Astrocyte (in vitro differentiated cells and primary cell): ENCODE measurements around the gene PLB1. TPM values are rescaled to one million over a fixed set of nuclear protein-coding genes. Genes with fewer than 3 reads are reported as not detected.

Experiments used
- DNase-seq: peaks from one replicate; pipeline ENCODE4 v3.0.0-alpha.2; 2010; ENCODE audit warnings: low read depth
- FAIRE-seq: peaks from 2 replicates; lab custom pipeline; 2011; peaks lifted over from hg19 to GRCh38; lab: Jason Lieb, UNC
- H2AFZ ChIP-seq: 2 replicates; pipeline ENCODE4 v1.6.0; 2012; ENCODE audit warnings: low read depth, low read length, inconsistent platforms
- H3K27ac ChIP-seq: 2 replicates; pipeline ENCODE4 v1.5.1; 2011; ENCODE audit warnings: low read depth, low read length, inconsistent platforms
- H3K27me3 ChIP-seq: 2 replicates; pipeline ENCODE4 v1.6.0; 2011; ENCODE audit warnings: low read length, inconsistent platforms; ENCODE audit not compliant: insufficient read depth
- H3K36me3 ChIP-seq: 2 replicates; pipeline ENCODE4 v1.5.1; 2011; ENCODE audit warnings: low read length, inconsistent platforms; ENCODE audit not compliant: insufficient read depth
- H3K4me1 ChIP-seq: 2 replicates; pipeline ENCODE4 v1.5.1; 2011; ENCODE audit warnings: low read length, inconsistent platforms; ENCODE audit not compliant: insufficient read depth
- H3K4me2 ChIP-seq: 2 replicates; pipeline ENCODE4 v1.6.0; 2012; ENCODE audit warnings: low read length, inconsistent platforms
- H3K4me3 ChIP-seq: 2 replicates; pipeline ENCODE4 v1.5.1; 2011; ENCODE audit warnings: low read depth, mild to moderate bottlenecking, low read length, inconsistent platforms; ENCODE audit not compliant: insufficient read depth
- H3K79me2 ChIP-seq: 2 replicates; pipeline ENCODE4 v1.6.0; 2012; ENCODE audit warnings: mild to moderate bottlenecking, low read length, inconsistent platforms; ENCODE audit not compliant: insufficient read depth
- H3K9ac ChIP-seq: 2 replicates; pipeline ENCODE4 v1.6.0; 2012; ENCODE audit warnings: mild to moderate bottlenecking, low read length, inconsistent platforms
- H3K9me3 ChIP-seq: 2 replicates; pipeline ENCODE4 v1.5.1; 2012; ENCODE audit warnings: low read depth, mild to moderate bottlenecking, low read length, inconsistent platforms; ENCODE audit not compliant: insufficient read depth
- H4K20me1 ChIP-seq: 2 replicates; pipeline ENCODE4 v1.6.0; 2012; ENCODE audit warnings: low read length, inconsistent platforms; ENCODE audit not compliant: insufficient read depth
- H3K27ac Mint-ChIP-seq: one replicate; pipeline ENCODE4 v1.8.0; 2021; ENCODE audit warnings: mild to moderate bottlenecking, mixed read lengths; ENCODE audit not compliant: unreplicated experiment
- H3K27me3 Mint-ChIP-seq: one replicate; pipeline ENCODE4 v1.8.0; 2021; ENCODE audit warnings: low read depth, mixed read lengths; ENCODE audit not compliant: unreplicated experiment
- H3K36me3 Mint-ChIP-seq: one replicate; pipeline ENCODE4 v1.8.0; 2021; ENCODE audit warnings: low read depth, mixed read lengths; ENCODE audit not compliant: unreplicated experiment
- H3K4me1 Mint-ChIP-seq: one replicate; pipeline ENCODE4 v1.8.0; 2021; ENCODE audit warnings: low read depth, mixed read lengths; ENCODE audit not compliant: unreplicated experiment
- H3K4me3 Mint-ChIP-seq: one replicate; pipeline ENCODE4 v1.8.0; 2021; ENCODE audit warnings: mild to moderate bottlenecking, moderate library complexity, mixed read lengths; ENCODE audit not compliant: unreplicated experiment
- H3K9me3 Mint-ChIP-seq: one replicate; pipeline ENCODE4 v1.8.0; 2021; ENCODE audit warnings: mild to moderate bottlenecking, mixed read lengths; ENCODE audit not compliant: unreplicated experiment
- EZH2 ChIP-seq: IDR thresholded peaks from 2 replicates; pipeline ENCODE4 v1.6.1; 2012; ENCODE audit warnings: mild to moderate bottlenecking, low read length, inconsistent platforms; ENCODE audit not compliant: insufficient read depth
- total RNA-seq: library from RNA; stranded (reverse); gene quantifications from 2 replicates; pipeline ENCODE4 v1.2.1, GENCODE V29; 2021
- TF ChIP-seq, protein P1 (sequence below): IDR thresholded peaks from 2 replicates; pipeline ENCODE4 v1.5.1; 2011; ENCODE audit warnings: low read depth, mild to moderate bottlenecking, inconsistent platforms, low read length, moderate library complexity; ENCODE audit not compliant: insufficient read depth

Gene PLB1
- total RNA-seq, 1 donor from 2014 or later, result 0.98 TPM

- Histone ChIP-seq H3K27ac (no peak overlapping the region), H3K79me2 (no peaks in the 10 kb centered on the region), H2AFZ (no peak overlapping the region), H3K4me2 (no peak overlapping the region), H3K4me1 (peaks cover 38% of the 10 kb centered on the region), H3K9me3 (no peaks in the 10 kb centered on the region), H3K9ac (no peak overlapping the region), H3K4me3 (no peak overlapping the region), H3K27me3 (no peaks in the 10 kb centered on the region), H4K20me1 (no peaks in the 10 kb centered on the region), H3K36me3 (no peaks in the 10 kb centered on the region)
- DNase-seq, result no peak
- TF ChIP-seq, protein P1, sequence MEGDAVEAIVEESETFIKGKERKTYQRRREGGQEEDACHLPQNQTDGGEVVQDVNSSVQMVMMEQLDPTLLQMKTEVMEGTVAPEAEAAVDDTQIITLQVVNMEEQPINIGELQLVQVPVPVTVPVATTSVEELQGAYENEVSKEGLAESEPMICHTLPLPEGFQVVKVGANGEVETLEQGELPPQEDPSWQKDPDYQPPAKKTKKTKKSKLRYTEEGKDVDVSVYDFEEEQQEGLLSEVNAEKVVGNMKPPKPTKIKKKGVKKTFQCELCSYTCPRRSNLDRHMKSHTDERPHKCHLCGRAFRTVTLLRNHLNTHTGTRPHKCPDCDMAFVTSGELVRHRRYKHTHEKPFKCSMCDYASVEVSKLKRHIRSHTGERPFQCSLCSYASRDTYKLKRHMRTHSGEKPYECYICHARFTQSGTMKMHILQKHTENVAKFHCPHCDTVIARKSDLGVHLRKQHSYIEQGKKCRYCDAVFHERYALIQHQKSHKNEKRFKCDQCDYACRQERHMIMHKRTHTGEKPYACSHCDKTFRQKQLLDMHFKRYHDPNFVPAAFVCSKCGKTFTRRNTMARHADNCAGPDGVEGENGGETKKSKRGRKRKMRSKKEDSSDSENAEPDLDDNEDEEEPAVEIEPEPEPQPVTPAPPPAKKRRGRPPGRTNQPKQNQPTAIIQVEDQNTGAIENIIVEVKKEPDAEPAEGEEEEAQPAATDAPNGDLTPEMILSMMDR, result no peak
- no peak for TF ChIP-seq EZH2
- no peak overlapping the region for H3K27ac Mint-ChIP-seq
- H3K4me1 Mint-ChIP-seq, result peaks cover 41% of the 10 kb centered on the region
- no peak for FAIRE-seq
- peaks cover 2% of the 10 kb centered on the region for H3K27me3 Mint-ChIP-seq
- H3K36me3 Mint-ChIP-seq, result no peaks in the 10 kb centered on the region
- no peak overlapping the region for H3K4me3 Mint-ChIP-seq
- H3K9me3 Mint-ChIP-seq, result peaks cover 9% of the 10 kb centered on the region
These were observed 170.8 kb downstream of the PLB1 start for GRCh38 chr2:28666496-28667184.

- H3K36me3 Mint-ChIP-seq, result no peaks in the 10 kb centered on the region
- no peak overlapping the region for H3K9ac ChIP-seq
- TF ChIP-seq, protein P1, result no peak
- TF ChIP-seq EZH2, result no peak
- no peaks in the 10 kb centered on the region for H3K9me3 ChIP-seq
- no peak overlapping the region for H3K4me3 ChIP-seq
- no peak for FAIRE-seq
- no peak for DNase-seq
- H3K4me1 ChIP-seq, result peaks cover 32% of the 10 kb centered on the region
- peaks cover 36% of the 10 kb centered on the region for H3K4me1 Mint-ChIP-seq
- H2AFZ ChIP-seq, result no peak overlapping the region
- no peaks in the 10 kb centered on the region for H3K27me3 ChIP-seq
- H3K4me3 Mint-ChIP-seq, result no peak overlapping the region
- no peak overlapping the region for H3K27ac Mint-ChIP-seq
- H3K36me3 ChIP-seq, result no peaks in the 10 kb centered on the region
- H3K27me3 Mint-ChIP-seq, result no peaks in the 10 kb centered on the region
- H3K79me2 ChIP-seq, result no peaks in the 10 kb centered on the region
- H3K9me3 Mint-ChIP-seq, result peaks cover 11% of the 10 kb centered on the region
- H3K4me2 ChIP-seq, result no peak overlapping the region
- H3K27ac ChIP-seq, result no peak overlapping the region
- H4K20me1 ChIP-seq, result no peaks in the 10 kb centered on the region
These were observed 171.4 kb downstream of the PLB1 start for GRCh38 chr2:28667261-28667660.
